ENCODE data around the gene DNAJB9.

- no peak for TF ChIP-seq CTCF (IDR thresholded peaks at IDR 0.05)
- TF ChIP-seq POLR2A (IDR thresholded peaks at IDR 0.05) = no peak
Observed at GRCh38 chr7:108528183-108528712, 41.4 kb upstream of the DNAJB9 start.

Data from uterus (tissue), 2 donors.